Tibial nerve (tissue), 4 donors: ENCODE data around the gene B3GAT3. TPM values are rescaled to one million over a fixed set of nuclear protein-coding genes. Genes with fewer than 3 reads are reported as not detected.
A peak's percentile ranks its signal among the peaks of the same experiment; 100 is the strongest.

Experiments used
- DNase-seq, 2 donors: peaks; one replicate each; pipeline ENCODE4 v3.0.0-alpha.2; 2019; ENCODE audit warnings: low spot score in 2 of 2
- H3K27ac ChIP-seq, 4 donors: fragments of 200-600 bp; sonication (generic) in 3 of 4; one replicate each; pipeline ENCODE4 v1.5.1; 2017 to 2019; ENCODE audit warnings: mild to moderate bottlenecking in 1 of 4
- H3K27me3 ChIP-seq, 2 donors: fragments of 200-600 bp; sonication (generic) in 1 of 2; one replicate each; pipeline versions ENCODE4 v1.5.1 to v1.6.0; 2017 to 2019
- H3K36me3 ChIP-seq, 3 donors: fragments of 200-600 bp; sonication (generic); one replicate each; pipeline ENCODE4 v1.5.1; 2018 to 2019
- H3K4me1 ChIP-seq, 4 donors: fragments of 200-600 bp; sonication (generic) in 3 of 4; one replicate each; pipeline ENCODE4 v1.5.1; 2017 to 2019
- H3K4me3 ChIP-seq, 4 donors: fragments of 200-600 bp; sonication (generic) in 3 of 4; one replicate each; pipeline ENCODE4 v1.5.1; 2017 to 2019; ENCODE audit warnings: mild to moderate bottlenecking in 1 of 4, moderate library complexity in 1 of 4
- H3K9me3 ChIP-seq, 4 donors: fragments of 200-600 bp; sonication (generic) in 3 of 4; one replicate each; pipeline ENCODE4 v1.5.1; 2017 to 2019
- EP300 ChIP-seq, 2 donors: sonication (generic); formaldehyde crosslinking; IDR thresholded peaks; one replicate each; pipeline ENCODE4 v1.6.1; 2017; ENCODE audit warnings: antibody characterized with exemption in 2 of 2, mild to moderate bottlenecking in 1 of 2
- POLR2A ChIP-seq, 2 donors: fragments of 450-650 bp; IDR thresholded peaks; one replicate each; pipeline ENCODE4 v1.6.1; 2017; ENCODE audit warnings: antibody characterized with exemption in 2 of 2, mild to moderate bottlenecking in 2 of 2, moderate library complexity in 2 of 2
- WGBS, 2 donors: methylation state at CpG; one replicate each; pipeline ENCODE4 v1.1.5; 2018; 5-methylcytosine and 5-hydroxymethylcytosine counted together
- total RNA-seq, 4 donors: library from RNA; depleted of rRNA; stranded (reverse); fragments of >200 nt; gene quantifications; one replicate each; pipeline ENCODE4 v1.1.0, GENCODE V29; 2016
- TF ChIP-seq, protein P1 (sequence below), 5 experiments: fragments of 200-600 bp in 3 of 5; fragments of 450-650 bp in 2 of 5; sonication (generic) in 3 of 5; IDR thresholded peaks; one replicate each; pipeline ENCODE4 v1.5.1; 2016 to 2019; ENCODE audit warnings: antibody characterized with exemption in 5 of 5, mild to moderate bottlenecking in 3 of 5, moderate library complexity in 2 of 5

Gene B3GAT3
- total RNA-seq, 4 donors from 2014 or later, result 35.4 to 60.3 (median 50.7) TPM

DNA sequence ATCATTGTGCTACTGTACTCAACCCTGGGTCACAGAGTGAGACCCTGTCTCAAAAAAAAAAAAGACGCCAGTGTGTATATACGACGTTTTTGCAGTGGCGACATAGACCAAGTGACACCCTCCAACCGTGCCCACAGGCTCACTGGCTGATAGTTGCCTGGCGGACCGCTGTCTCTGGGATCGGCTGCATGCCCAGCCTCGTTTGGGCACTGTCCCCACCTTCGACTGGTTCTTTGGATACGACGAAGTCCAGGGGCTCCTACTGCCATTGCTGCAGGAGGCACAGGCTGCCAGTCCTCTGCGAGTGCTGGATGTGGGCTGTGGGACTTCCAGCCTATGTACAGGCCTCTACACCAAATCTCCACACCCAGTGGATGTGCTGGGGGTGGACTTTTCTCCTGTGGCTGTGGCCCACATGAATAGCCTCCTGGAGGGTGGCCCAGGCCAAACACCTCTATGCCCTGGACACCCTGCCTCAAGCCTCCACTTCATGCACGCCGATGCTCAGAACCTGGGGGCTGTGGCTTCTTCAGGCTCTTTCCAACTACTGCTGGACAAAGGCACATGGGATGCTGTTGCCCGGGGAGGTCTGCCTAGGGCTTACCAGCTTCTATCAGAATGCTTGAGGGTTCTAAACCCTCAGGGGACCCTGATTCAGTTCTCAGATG, 44.6 kb upstream of the B3GAT3 start:
- no peaks in the 10 kb centered on the region for H3K27me3 ChIP-seq
- peaks cover 0 to 56% (median 32%) of the 10 kb centered on the region in 4 donors for H3K4me1 ChIP-seq
- TF ChIP-seq, protein P1, sequence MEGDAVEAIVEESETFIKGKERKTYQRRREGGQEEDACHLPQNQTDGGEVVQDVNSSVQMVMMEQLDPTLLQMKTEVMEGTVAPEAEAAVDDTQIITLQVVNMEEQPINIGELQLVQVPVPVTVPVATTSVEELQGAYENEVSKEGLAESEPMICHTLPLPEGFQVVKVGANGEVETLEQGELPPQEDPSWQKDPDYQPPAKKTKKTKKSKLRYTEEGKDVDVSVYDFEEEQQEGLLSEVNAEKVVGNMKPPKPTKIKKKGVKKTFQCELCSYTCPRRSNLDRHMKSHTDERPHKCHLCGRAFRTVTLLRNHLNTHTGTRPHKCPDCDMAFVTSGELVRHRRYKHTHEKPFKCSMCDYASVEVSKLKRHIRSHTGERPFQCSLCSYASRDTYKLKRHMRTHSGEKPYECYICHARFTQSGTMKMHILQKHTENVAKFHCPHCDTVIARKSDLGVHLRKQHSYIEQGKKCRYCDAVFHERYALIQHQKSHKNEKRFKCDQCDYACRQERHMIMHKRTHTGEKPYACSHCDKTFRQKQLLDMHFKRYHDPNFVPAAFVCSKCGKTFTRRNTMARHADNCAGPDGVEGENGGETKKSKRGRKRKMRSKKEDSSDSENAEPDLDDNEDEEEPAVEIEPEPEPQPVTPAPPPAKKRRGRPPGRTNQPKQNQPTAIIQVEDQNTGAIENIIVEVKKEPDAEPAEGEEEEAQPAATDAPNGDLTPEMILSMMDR (IDR thresholded peaks at IDR 0.05), result no peak
- no peak for TF ChIP-seq POLR2A (IDR thresholded peaks at IDR 0.05)
- TF ChIP-seq EP300 (IDR thresholded peaks at IDR 0.05), result no peak
- no peak for DNase-seq
- no peaks in the 10 kb centered on the region for H3K9me3 ChIP-seq
- peak overlapping the region in 3 of 4 donors; percentile 91 to 93 (median 93) for H3K27ac ChIP-seq
- peak overlapping the region; percentile 60 to 94 (median 75) for H3K4me3 ChIP-seq
- WGBS, 2 donors, result 56 to 64% methylated on average over 16 of the region's 16 CpGs
- peaks cover 0 to 36% (median 0%) of the 10 kb centered on the region in 3 donors for H3K36me3 ChIP-seq

DNA sequence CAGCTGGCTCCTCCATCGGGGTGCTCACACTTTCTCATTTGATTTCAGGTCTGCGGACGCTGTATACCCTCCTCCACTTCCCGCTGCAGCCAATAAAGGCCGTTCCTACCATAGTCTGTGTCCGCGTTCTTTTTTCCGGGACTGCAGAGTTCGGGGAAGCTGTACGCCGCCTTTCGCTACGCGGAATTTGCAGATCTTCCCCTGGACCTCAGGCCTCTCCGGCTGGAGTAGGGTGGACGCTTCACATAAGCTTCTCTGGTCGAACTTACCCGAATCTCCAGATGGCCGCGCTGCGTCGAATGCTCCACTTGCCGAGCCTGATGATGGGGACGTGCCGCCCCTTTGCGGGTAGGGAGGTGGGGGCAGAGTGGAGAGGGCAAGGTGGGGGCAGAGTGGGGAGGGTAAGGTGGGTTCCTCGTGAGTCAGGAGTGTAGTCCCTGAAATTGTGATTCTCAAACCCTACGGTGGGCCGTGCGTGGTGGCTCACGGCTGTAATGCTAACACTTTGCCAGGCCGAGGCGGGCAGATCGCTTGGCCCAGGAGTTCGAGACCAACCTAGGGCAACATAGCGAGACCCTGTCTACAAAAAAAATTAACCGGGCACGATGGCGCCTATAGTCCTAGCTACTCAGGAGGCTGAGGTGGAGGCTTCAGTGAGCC, 43.9 kb upstream of the B3GAT3 start:
- H3K4me3 ChIP-seq, result peak overlapping the region; percentile 60 to 94 (median 75)
- WGBS, 2 donors, result 5 to 6% methylated on average over 36 to 38 of the region's 39 CpGs
- peaks cover 0 to 52% (median 30%) of the 10 kb centered on the region in 4 donors for H3K4me1 ChIP-seq
- no peaks in the 10 kb centered on the region for H3K9me3 ChIP-seq
- TF ChIP-seq EP300 (IDR thresholded peaks at IDR 0.05), result no peak
- TF ChIP-seq POLR2A (IDR thresholded peaks at IDR 0.05), result no peak
- TF ChIP-seq, protein P1 (IDR thresholded peaks at IDR 0.05), result no peak
- peak overlapping the region; percentile 53 to 93 (median 92) for H3K27ac ChIP-seq
- peaks cover 0 to 36% (median 0%) of the 10 kb centered on the region in 3 donors for H3K36me3 ChIP-seq
- DNase-seq, result peak in 1 of 2 donors; percentile 33
- no peaks in the 10 kb centered on the region for H3K27me3 ChIP-seq

DNA sequence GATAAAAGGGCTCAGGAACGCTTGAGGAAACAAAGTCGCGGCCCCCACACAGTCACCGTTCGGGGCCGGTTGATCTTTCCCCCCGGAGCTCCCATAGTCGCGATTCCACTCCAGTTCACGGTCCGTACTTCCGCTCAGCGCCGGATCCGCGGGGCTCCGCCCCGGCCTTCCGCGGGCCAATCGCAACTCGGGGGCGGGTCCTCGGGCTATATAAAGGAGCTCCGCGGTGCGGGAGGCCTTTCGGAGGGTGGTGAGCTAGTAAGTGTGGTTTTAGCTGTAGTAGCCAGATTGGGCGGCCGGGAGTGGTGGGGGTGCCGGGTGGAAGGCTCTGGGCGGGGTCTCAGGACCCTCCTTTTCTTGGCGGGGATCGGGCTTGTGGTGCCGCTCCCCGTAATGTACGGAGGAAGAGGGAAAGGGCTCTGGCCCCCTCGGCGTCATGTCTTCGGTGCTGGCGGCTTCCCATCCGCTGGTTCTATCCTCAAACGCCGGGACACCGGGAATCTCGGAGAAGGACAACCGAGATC, 43.4 kb upstream of the B3GAT3 start, which contains the start of the genes C11orf98 and CSKMT:
TSS of gene C11orf98 (minus strand) at position 136 of the 524 bp plus-strand sequence. CDS start at position 95, 41 bp downstream.
TSS of gene CSKMT (plus strand) at position 238 of the 524 bp plus-strand sequence. CDS start 568 bp downstream, outside the sequence.
- Histone ChIP-seq H3K4me1 (peaks cover 0 to 47% (median 24%) of the 10 kb centered on the region in 4 donors), H3K4me3 (peak within 1 kb of the TSS; percentile 60 to 94 (median 75)), H3K27me3 (no peaks in the 10 kb centered on the region), H3K27ac (peak within 1 kb of the TSS; percentile 53 to 93 (median 92)), H3K9me3 (no peaks in the 10 kb centered on the region), H3K36me3 (peaks cover 0 to 36% (median 0%) of the 10 kb centered on the region in 3 donors)
- DNase-seq, result peak; percentile 91 to 94
- 0 to 1% methylated on average over 28 to 38 of the region's 47 CpGs for WGBS, 2 donors
- peak; percentile 97 to 98 for TF ChIP-seq POLR2A (IDR thresholded peaks at IDR 0.05)
- TF ChIP-seq, protein P1 (IDR thresholded peaks at IDR 0.05), result peak in 1 of 5 experiments; percentile 29
- TF ChIP-seq EP300 (IDR thresholded peaks at IDR 0.05), result peak in 1 of 2 donors; percentile 100

DNA sequence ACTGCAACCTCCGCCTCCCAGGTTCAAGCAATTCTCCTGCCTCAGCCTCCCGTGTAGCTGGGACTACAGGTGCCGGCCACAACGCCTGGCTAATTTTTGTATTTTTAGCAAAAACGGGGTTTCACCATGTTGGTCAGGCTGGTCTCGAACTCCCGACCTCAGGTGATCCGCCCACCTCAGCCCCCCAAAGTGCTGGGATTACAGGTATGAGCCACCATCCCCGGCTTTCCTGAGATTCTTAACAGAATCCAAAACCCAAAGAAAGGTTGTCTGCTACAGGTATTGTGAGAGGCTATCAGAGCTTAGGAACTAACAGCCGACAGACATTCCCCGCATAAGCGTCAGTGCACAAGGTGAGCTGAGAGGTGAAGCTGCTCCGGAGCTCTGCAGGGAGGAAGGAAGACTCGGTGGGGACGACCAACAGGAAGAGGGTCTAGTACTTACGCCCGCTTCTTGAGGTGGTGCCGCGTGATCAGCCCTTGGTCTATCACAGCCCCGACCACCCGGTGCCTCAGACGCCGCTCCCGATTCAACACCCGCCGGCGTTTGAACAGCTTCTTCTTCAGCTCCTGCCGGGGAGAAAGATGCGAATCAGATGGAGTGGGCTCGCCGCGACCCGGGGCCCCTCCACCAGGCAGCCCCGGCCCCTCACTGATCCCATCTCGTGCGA, 42.8 kb upstream of the B3GAT3 start:
- whole genome bisulfite sequencing, 2 donors, result 2 to 4% methylated on average over 23 to 25 of the region's 36 CpGs
- TF ChIP-seq POLR2A (IDR thresholded peaks at IDR 0.05) (no peak), EP300 (IDR thresholded peaks at IDR 0.05) (no peak)
- TF ChIP-seq, protein P1 (IDR thresholded peaks at IDR 0.05), result no peak
- Histone ChIP-seq H3K27me3 (no peaks in the 10 kb centered on the region), H3K4me3 (peak overlapping the region; percentile 60 to 94 (median 75)), H3K4me1 (peaks cover 0 to 41% (median 24%) of the 10 kb centered on the region in 4 donors), H3K27ac (peak overlapping the region; percentile 53 to 93 (median 92)), H3K9me3 (no peaks in the 10 kb centered on the region), H3K36me3 (peaks cover 0 to 36% (median 0%) of the 10 kb centered on the region in 3 donors)
- DNase-seq, result no peak
